ENCODE measurements around the gene PPP1R3D.
"Not testable (repeated sequence)": the region's sequence is repeated elsewhere in the genome, so short reads cannot be mapped to it uniquely, and the experiment has no call there.

Gene PPP1R3D

DNA sequence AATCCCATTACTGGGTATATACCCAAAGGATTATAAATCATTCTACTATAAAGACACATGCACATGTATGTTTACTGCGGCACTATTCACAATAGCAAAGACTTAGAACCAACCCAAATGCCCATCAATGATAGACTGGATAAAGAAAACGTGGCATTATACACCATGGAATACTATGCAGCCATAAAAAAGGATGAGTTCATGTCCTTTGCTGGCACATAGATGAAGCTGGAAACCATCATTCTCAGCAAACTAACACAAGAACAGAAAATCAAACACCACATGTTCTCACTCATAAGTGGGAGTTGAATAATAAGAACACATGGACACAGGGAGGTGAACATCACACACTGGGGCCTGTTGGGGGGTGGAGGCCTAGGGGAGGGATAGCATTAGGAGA lies 50.1 kb downstream of the PPP1R3D start:
- WGBS (ENCODE audit: extremely low coverage, insufficient coverage, low lambda C conversion rate) = no CpG with 5 or more reads among the region's 2 CpGs
- not testable (repeated sequence) for H3K36me3 ChIP-seq (ENCODE audit: control insufficient read depth, insufficient read depth, low read length)

DNA sequence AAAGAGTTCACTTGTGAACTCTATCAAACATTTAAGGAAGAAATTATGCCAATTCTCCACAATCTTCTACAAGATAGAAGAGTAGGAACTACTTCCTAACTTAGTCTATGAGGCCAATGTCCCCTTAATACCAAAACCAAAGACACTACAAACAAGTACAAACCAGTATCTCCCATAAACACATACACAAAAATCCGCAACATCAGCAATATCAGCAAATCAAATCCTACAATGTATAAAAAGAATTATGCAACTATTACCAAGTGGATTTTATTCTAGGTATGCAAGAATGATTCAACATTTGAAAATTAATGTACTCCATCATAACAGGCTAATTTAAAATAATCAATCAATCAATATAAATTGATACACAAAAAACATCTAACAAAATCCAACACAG lies 52.1 kb downstream of the PPP1R3D start:
- no peak overlapping the region for H3K4me2 ChIP-seq (ENCODE audit: low read length)
- H4K5ac ChIP-seq (ENCODE audit: low read length) = no peak overlapping the region
- no peak overlapping the region for H3K4ac ChIP-seq (ENCODE audit: low read depth, low read length)
- no peak overlapping the region for H4K8ac ChIP-seq (ENCODE audit: low read depth, low read length)
- 100% methylated on average over 1 of the region's 1 CpG for WGBS (ENCODE audit: extremely low coverage, insufficient coverage, low lambda C conversion rate)
- DNase-seq = no peak
- no peak overlapping the region for H3K23ac ChIP-seq (ENCODE audit: low read length)
- H2BK15ac ChIP-seq (replicated peaks; ENCODE audit: low read depth) = no peak overlapping the region
- no peaks in the 10 kb centered on the region for H3K27me3 ChIP-seq (ENCODE audit: insufficient read depth, low read length, poor library complexity)
- no peak overlapping the region for H3K27ac ChIP-seq (ENCODE audit: low read depth, low read length)
- H3K18ac ChIP-seq (ENCODE audit: low read length) = no peak overlapping the region
- H2AK5ac ChIP-seq (ENCODE audit: low read length) = no peak overlapping the region
- H3K9ac ChIP-seq (ENCODE audit: low read length) = no peak overlapping the region
- no peaks in the 10 kb centered on the region for H3K36me3 ChIP-seq (ENCODE audit: control insufficient read depth, insufficient read depth, low read length)
- no peak overlapping the region for H2BK120ac ChIP-seq (ENCODE audit: low read depth, low read length)
- no peak overlapping the region for H2BK5ac ChIP-seq (ENCODE audit: low read length)
- no peak overlapping the region for H3K56ac ChIP-seq (ENCODE audit: low read length)
- H3K79me1 ChIP-seq (ENCODE audit: low read length) = no peaks in the 10 kb centered on the region
- H3K79me2 ChIP-seq (ENCODE audit: control insufficient read depth, insufficient read depth, low read length) = no peaks in the 10 kb centered on the region
- no peaks in the 10 kb centered on the region for H3K4me1 ChIP-seq (ENCODE audit: control insufficient read depth, low read depth, low read length)
- no peak overlapping the region for H3K4me3 ChIP-seq (ENCODE audit: low read length)

More for the DNA sequence above, 50.1 kb downstream of the PPP1R3D start:
- H2AK5ac ChIP-seq (ENCODE audit: low read length); H3K27ac ChIP-seq (ENCODE audit: low read depth, low read length); H3K56ac ChIP-seq (ENCODE audit: low read length); H3K79me2 ChIP-seq (ENCODE audit: control insufficient read depth, insufficient read depth, low read length); H3K4me3 ChIP-seq (ENCODE audit: low read length); H2BK5ac ChIP-seq (ENCODE audit: low read length); H3K18ac ChIP-seq (ENCODE audit: low read length); H3K27me3 ChIP-seq (ENCODE audit: insufficient read depth, low read length, poor library complexity); H3K23ac ChIP-seq (ENCODE audit: low read length); H3K79me1 ChIP-seq (ENCODE audit: low read length); DNase-seq; H3K4me2 ChIP-seq (ENCODE audit: low read length); H3K4me1 ChIP-seq (ENCODE audit: control insufficient read depth, low read depth, low read length); H2BK15ac ChIP-seq (replicated peaks; ENCODE audit: low read depth); H4K8ac ChIP-seq (ENCODE audit: low read depth, low read length); H4K5ac ChIP-seq (ENCODE audit: low read length); H2BK120ac ChIP-seq (ENCODE audit: low read depth, low read length); H3K9ac ChIP-seq (ENCODE audit: low read length); H3K4ac ChIP-seq (ENCODE audit: low read depth, low read length): not testable (repeated sequence)
